H9 (cell line): ENCODE measurements around the gene ECHDC3. TPM values are rescaled to one million over a fixed set of nuclear protein-coding genes. Genes with fewer than 3 reads are reported as not detected.

Experiments
- DNase-seq: peaks from one replicate; pipeline ENCODE4 v3.0.0-alpha.2; 2017
- H2AFZ ChIP-seq: one replicate; pipeline ENCODE4 v1.6.1; 2013; ENCODE audit warnings: mild to moderate bottlenecking, low read length, control low read depth, moderate library complexity
- H2AK5ac ChIP-seq: 2 replicates; pipeline ENCODE4 v1.6.1; 2013; ENCODE audit warnings: low read length, control low read depth, mixed read lengths; ENCODE audit not compliant: insufficient read length
- H2BK120ac ChIP-seq: one replicate; pipeline ENCODE4 v1.6.1; 2013; ENCODE audit warnings: low read depth, mild to moderate bottlenecking, low read length, control low read depth, inconsistent platforms; ENCODE audit not compliant: poor library complexity, severe bottlenecking
- H2BK12ac ChIP-seq: 2 replicates; pipeline ENCODE4 v1.6.1; 2013; ENCODE audit warnings: low read length, control low read depth, mixed read lengths, low read depth; ENCODE audit not compliant: insufficient read length
- H2BK15ac ChIP-seq: 2 replicates; pipeline ENCODE4 v1.6.1; 2013; ENCODE audit warnings: low read depth, low read length, control low read depth
- H2BK20ac ChIP-seq: one replicate; pipeline ENCODE4 v1.6.1; 2013; ENCODE audit warnings: low read depth, mild to moderate bottlenecking, low read length, control low read depth, inconsistent platforms; ENCODE audit not compliant: poor library complexity, severe bottlenecking
- H2BK5ac ChIP-seq: 2 replicates; pipeline ENCODE4 v1.6.1; 2013; ENCODE audit warnings: low read length, control low read depth, mixed read lengths; ENCODE audit not compliant: insufficient read length
- H3K14ac ChIP-seq: 2 replicates; pipeline ENCODE4 v1.6.1; 2013; ENCODE audit warnings: low read length, control low read depth; ENCODE audit not compliant: insufficient read depth
- H3K18ac ChIP-seq: 2 replicates; pipeline ENCODE4 v1.6.1; 2013; ENCODE audit warnings: low read depth, mild to moderate bottlenecking, mixed read lengths, low read length, control low read depth; ENCODE audit not compliant: insufficient read length
- H3K23ac ChIP-seq: 2 replicates; pipeline ENCODE4 v1.6.1; 2013; ENCODE audit warnings: low read length, control low read depth, mixed read lengths, low read depth; ENCODE audit not compliant: insufficient read length
- H3K23me2 ChIP-seq: 2 replicates; pipeline ENCODE4 v1.6.1; 2013; ENCODE audit warnings: low read depth, mild to moderate bottlenecking, mixed read lengths, low read length, control low read depth; ENCODE audit not compliant: insufficient read length, poor library complexity, severe bottlenecking
- H3K27ac ChIP-seq: 2 replicates; pipeline ENCODE4 v1.5.1; 2013; ENCODE audit warnings: low read length, control low read depth, mixed read lengths, low read depth; ENCODE audit not compliant: insufficient read length
- H3K27me3 ChIP-seq: 2 replicates; pipeline ENCODE4 v1.6.1; 2013; ENCODE audit warnings: low read length, control low read depth, inconsistent platforms; ENCODE audit not compliant: insufficient read depth
- H3K4ac ChIP-seq: 2 replicates; pipeline ENCODE4 v1.6.1; 2013; ENCODE audit warnings: low read depth, mild to moderate bottlenecking, control low read depth, inconsistent platforms, low read length, moderate library complexity
- H3K4me1 ChIP-seq: 2 replicates; pipeline ENCODE4 v1.6.1; 2013; ENCODE audit warnings: low read length, control low read depth, inconsistent platforms; ENCODE audit not compliant: insufficient read depth
- H3K4me2 ChIP-seq: 2 replicates; pipeline ENCODE4 v1.6.1; 2013; ENCODE audit warnings: low read length, control low read depth, mixed read lengths; ENCODE audit not compliant: insufficient read length, insufficient read depth
- H3K56ac ChIP-seq: 2 replicates; pipeline ENCODE4 v1.6.1; 2013; ENCODE audit warnings: low read depth, mild to moderate bottlenecking, mixed read lengths, low read length, control low read depth; ENCODE audit not compliant: insufficient read length
- H3K79me1 ChIP-seq: 2 replicates; pipeline ENCODE4 v1.6.1; 2013; ENCODE audit warnings: low read depth, mild to moderate bottlenecking, moderate library complexity, low read length, control low read depth, inconsistent platforms; ENCODE audit not compliant: insufficient read depth, poor library complexity, severe bottlenecking
- H3K79me2 ChIP-seq: 2 replicates; pipeline ENCODE4 v1.6.1; 2013; ENCODE audit warnings: low read length, control low read depth, inconsistent platforms; ENCODE audit not compliant: insufficient read depth
- H3K9ac ChIP-seq: 2 replicates; pipeline ENCODE4 v1.6.1; 2013; ENCODE audit warnings: low read length, control low read depth, mixed read lengths; ENCODE audit not compliant: insufficient read length; ENCODE audit errors: extremely low read depth
- H3K9me3 ChIP-seq: one replicate; pipeline ENCODE4 v1.6.1; 2013; ENCODE audit warnings: low read depth, low read length, inconsistent platforms; ENCODE audit not compliant: control insufficient read depth
- H3T11ph ChIP-seq: one replicate; pipeline ENCODE4 v1.6.1; 2013; ENCODE audit warnings: mild to moderate bottlenecking, low read length, control low read depth, inconsistent platforms
- H4K20me1 ChIP-seq: one replicate; pipeline ENCODE4 v1.6.1; 2013; ENCODE audit not compliant: control insufficient read depth, insufficient read length, insufficient read depth
- H4K5ac ChIP-seq: 2 replicates; pipeline ENCODE4 v1.6.1; 2013; ENCODE audit warnings: low read depth, mild to moderate bottlenecking, mixed read lengths, low read length, control low read depth; ENCODE audit not compliant: insufficient read length
- H4K8ac ChIP-seq: replicated peaks from 2 replicates; pipeline ENCODE4 v1.6.1; 2013; ENCODE audit warnings: low read length, control low read depth, mixed read lengths, low read depth; ENCODE audit not compliant: insufficient read length
- H4K91ac ChIP-seq: 2 replicates; pipeline ENCODE4 v1.6.1; 2013; ENCODE audit warnings: low read depth, mild to moderate bottlenecking, moderate library complexity, mixed read lengths, low read length, control low read depth; ENCODE audit not compliant: insufficient read length
- H3K27ac Mint-ChIP-seq, 3 experiments: 2 replicates in 2 of 3; 3 replicates in 1 of 3; pipeline ENCODE4 v1.8.0; 2020 to 2021; ENCODE audit warnings: mixed read lengths in 3 of 3, mild to moderate bottlenecking in 1 of 3, moderate library complexity in 1 of 3
- H3K27me3 Mint-ChIP-seq: 2 replicates; pipeline ENCODE4 v1.8.0; 2021; ENCODE audit warnings: low read depth, mild to moderate bottlenecking, moderate library complexity, mixed read lengths
- H3K36me3 Mint-ChIP-seq, 3 experiments: 2 replicates in 2 of 3; 3 replicates in 1 of 3; pipeline ENCODE4 v1.8.0; 2020 to 2021; ENCODE audit warnings: low read depth in 3 of 3, mixed read lengths in 3 of 3; ENCODE audit not compliant: insufficient read depth in 1 of 3
- H3K4me1 Mint-ChIP-seq, 2 experiments: 2 replicates each; pipeline ENCODE4 v1.8.0; 2020; ENCODE audit warnings: mixed read lengths in 2 of 2
- H3K4me3 Mint-ChIP-seq, 2 experiments: 2 replicates in 1 of 2; 3 replicates in 1 of 2; pipeline ENCODE4 v1.8.0; 2020 to 2021; ENCODE audit warnings: mild to moderate bottlenecking in 2 of 2, mixed read lengths in 2 of 2, moderate library complexity in 1 of 2
- H3K9me3 Mint-ChIP-seq, 2 experiments: 2 replicates in 1 of 2; 3 replicates in 1 of 2; pipeline ENCODE4 v1.8.0; 2020; ENCODE audit warnings: mild to moderate bottlenecking in 2 of 2, mixed read lengths in 2 of 2, moderate library complexity in 1 of 2
- CTCF ChIP-seq: fragments of 200-600 bp; sonication (generic); conservative IDR thresholded peaks from 3 replicates; pipeline ENCODE4 v1.8.0; 2021; ENCODE audit warnings: antibody characterized with exemption, mild to moderate bottlenecking
- WGBS: extraction: QIAGEN DNeasy Blood & Tissue Kit; methylation state at CpG from one replicate; pipeline ENCODE4 v1.1.7; 2013; ENCODE audit warnings: missing lambda C conversion rate, low lambda C conversion rate, mixed read lengths; ENCODE audit not compliant: insufficient read length; ENCODE audit errors: extremely low coverage; 5-methylcytosine and 5-hydroxymethylcytosine counted together
- total RNA-seq: library from RNA; stranded (reverse); gene quantifications from 2 replicates; pipeline ENCODE4 v1.2.1, GENCODE V29; 2021

ECHDC3 gene
- total RNA-seq, 1 experiment from 2014 or later = 9.3 TPM

DNA sequence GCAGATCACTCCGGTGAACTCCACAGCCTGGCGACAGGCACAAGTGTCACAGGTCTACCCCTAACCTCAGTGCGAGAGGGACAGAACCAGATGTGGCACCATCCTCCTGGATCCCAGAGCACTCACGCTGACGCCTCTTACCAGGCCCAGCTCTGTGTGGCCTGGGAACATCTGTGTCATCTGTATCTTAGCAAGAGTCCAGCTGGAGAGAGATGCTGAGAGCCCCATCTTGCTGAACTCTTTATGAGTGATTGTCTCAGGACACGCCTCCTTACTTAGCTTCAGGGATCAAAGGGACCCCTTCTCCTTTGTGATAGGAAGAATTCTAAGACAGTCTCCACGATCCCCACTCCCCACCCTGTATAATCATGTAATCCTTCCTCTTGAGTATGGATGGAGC is 71.0 kb downstream of the ECHDC3 start:
- Histone ChIP-seq H3K23ac (no peak overlapping the region), H4K5ac (no peak overlapping the region), H3K9ac (no peak overlapping the region), H4K91ac (no peak overlapping the region), H3K27me3 (no peaks in the 10 kb centered on the region), H4K20me1 (no peaks in the 10 kb centered on the region), H2BK15ac (no peak overlapping the region), H3K23me2 (no peaks in the 10 kb centered on the region), H3T11ph (no peak overlapping the region), H2AK5ac (no peak overlapping the region), H4K8ac (no peak overlapping the region), H3K18ac (no peak overlapping the region), H3K79me1 (no peaks in the 10 kb centered on the region), H3K9me3 (no peaks in the 10 kb centered on the region), H2BK12ac (no peak overlapping the region), H3K56ac (no peak overlapping the region), H2BK5ac (no peak overlapping the region), H3K4me2 (no peak overlapping the region), H2BK120ac (no peak overlapping the region), H3K4me1 (no peaks in the 10 kb centered on the region), H3K79me2 (no peaks in the 10 kb centered on the region), H3K27ac (no peak overlapping the region), H3K4ac (no peak overlapping the region), H2BK20ac (no peak overlapping the region), H3K14ac (no peak overlapping the region), H2AFZ (no peak overlapping the region)
- no peaks in the 10 kb centered on the region; a peak in 1 of 5 replicates for H3K9me3 Mint-ChIP-seq
- no peak for TF ChIP-seq CTCF
- H3K36me3 Mint-ChIP-seq = no peaks in the 10 kb centered on the region; a peak in 1 of 7 replicates
- peaks cover 13 to 21% of the 10 kb centered on the region in 2 experiments for H3K4me1 Mint-ChIP-seq
- DNase-seq = no peak
- H3K27me3 Mint-ChIP-seq = no peaks in the 10 kb centered on the region; the same call in 1 of the 2 replicates
- no peak overlapping the region; a peak in 1 of 7 replicates for H3K27ac Mint-ChIP-seq
- no CpG with 5 or more reads among the region's 7 CpGs for WGBS
- H3K4me3 Mint-ChIP-seq = no peak overlapping the region

Other genes with a start within 250 kb of the ECHDC3 start
- 27.7 and 28.3 TPM in 2 replicates for gene USP6NL, start 130.7 kb upstream of the ECHDC3 start, total RNA-seq
- 10.6 and 13.7 TPM in 2 replicates for gene PROSER2, start 81.0 kb downstream of the ECHDC3 start, total RNA-seq